Suppressor macrophage treated with lipopolysaccharide for 4 hours (primary cell): Measurements from ENCODE around the gene ZNF276.
"Not testable (repeated sequence)": the region's sequence is repeated elsewhere in the genome, so short reads cannot be mapped to it uniquely, and the experiment has no call there.

ENCODE experiments used
- DNase-seq: peaks from one replicate; pipeline ENCODE4 v3.0.0-alpha.2; 2020

ZNF276 gene

GRCh38 chr16:89720813-89721545 is at the start of gene ZNF276, which contains the start of gene VPS9D1:
Gene ZNF276 (plus strand): TSS chr16:89721537. CDS start chr16:89721641, 104 bp downstream.
Gene VPS9D1 (minus strand): TSS chr16:89720898. CDS start chr16:89720861, 37 bp downstream.
- peak; percentile 90 for DNase-seq

GRCh38 chr16:89671565-89671964 is 49.8 kb upstream of the ZNF276 start:
- DNase-seq: not testable (repeated sequence)

GRCh38 chr16:89672177-89672941 is 49.0 kb upstream of the ZNF276 start:
- DNase-seq: no peak

- DNase-seq: no peak
Observed at GRCh38 chr16:89678258-89678657, 43.1 kb upstream of the ZNF276 start.

- DNase-seq: no peak
Observed at GRCh38 chr16:89685916-89686315, 35.4 kb upstream of the ZNF276 start.

GRCh38 chr16:89686520-89687091 is 34.7 kb upstream of the ZNF276 start, which contains the start of gene CDK10:
Gene CDK10 (plus strand): TSS chr16:89686689. CDS start chr16:89686711, 22 bp downstream.
- peak; percentile 96 for DNase-seq

GRCh38 chr16:89687092-89687940 is 34.0 kb upstream of the ZNF276 start:
- no peak for DNase-seq

GRCh38 chr16:89688395-89688794 is 32.9 kb upstream of the ZNF276 start:
- DNase-seq: no peak

- no peak for DNase-seq
Observed at GRCh38 chr16:89689142-89689541, 32.2 kb upstream of the ZNF276 start.

GRCh38 chr16:89689621-89690020 is 31.7 kb upstream of the ZNF276 start:
- DNase-seq: not testable (repeated sequence)

- DNase-seq: no peak
Observed at GRCh38 chr16:89690392-89690901, 30.9 kb upstream of the ZNF276 start.

- no peak for DNase-seq
Observed at GRCh38 chr16:89691231-89691985, 29.9 kb upstream of the ZNF276 start.

GRCh38 chr16:89691986-89692569 is 29.3 kb upstream of the ZNF276 start:
- DNase-seq: no peak

GRCh38 chr16:89693289-89693731 is 28.0 kb upstream of the ZNF276 start:
- no peak for DNase-seq

GRCh38 chr16:89693931-89694783 is 27.2 kb upstream of the ZNF276 start:
- no peak for DNase-seq

GRCh38 chr16:89694784-89695085 is 26.6 kb upstream of the ZNF276 start:
- DNase-seq: not testable (repeated sequence)

- no peak for DNase-seq
Observed at GRCh38 chr16:89695086-89695874, 26.1 kb upstream of the ZNF276 start.

GRCh38 chr16:89695875-89696669 is 25.3 kb upstream of the ZNF276 start:
- DNase-seq: no peak
